Transverse colon (tissue), 4 donors: ENCODE measurements around the gene SLC29A3. TPM values are rescaled to one million over a fixed set of nuclear protein-coding genes. Genes with fewer than 3 reads are reported as not detected.

Experiments used
- DNase-seq: peaks from one replicate; pipeline ENCODE4 v3.0.0-alpha.2; 2019
- H3K27ac ChIP-seq, 4 donors: fragments of 200-600 bp; sonication (generic); 2 replicates each; pipeline ENCODE4 v1.5.1; 2016 to 2018; ENCODE audit warnings: inconsistent platforms in 4 of 4
- H3K27me3 ChIP-seq: fragments of 200-600 bp; sonication (generic); 2 replicates; pipeline ENCODE4 v1.5.1; 2017; ENCODE audit warnings: inconsistent platforms
- H3K36me3 ChIP-seq, 4 donors: fragments of 200-600 bp; sonication (generic); 2 replicates each; pipeline ENCODE4 v1.5.1; 2017 to 2019; ENCODE audit warnings: inconsistent platforms in 4 of 4
- H3K4me1 ChIP-seq, 4 donors: fragments of 200-600 bp; sonication (generic); 2 replicates each; pipeline ENCODE4 v1.5.1; 2017 to 2020; ENCODE audit warnings: inconsistent platforms in 4 of 4
- H3K4me3 ChIP-seq, 4 donors: fragments of 200-600 bp; sonication (generic); 1 replicate in 1 of 4; 2 replicates in 3 of 4; pipeline versions ENCODE4 v1.5.1 to v1.6.1; 2017 to 2019; ENCODE audit warnings: inconsistent platforms in 4 of 4
- H3K9me3 ChIP-seq, 2 donors: fragments of 200-600 bp; sonication (generic); 2 replicates each; pipeline ENCODE4 v1.5.1; 2017 to 2019; ENCODE audit warnings: inconsistent platforms in 2 of 2
- CTCF ChIP-seq, 5 experiments: fragments of 200-600 bp in 3 of 5; fragments of 450-650 bp in 2 of 5; sonication (generic) in 3 of 5; IDR thresholded peaks; 1 replicate in 2 of 5; 2 replicates in 3 of 5; pipeline ENCODE4 v1.5.1; 2016 to 2017; ENCODE audit warnings: antibody characterized with exemption in 5 of 5, inconsistent platforms in 3 of 5, mild to moderate bottlenecking in 2 of 5, moderate library complexity in 1 of 5
- EP300 ChIP-seq: sonication (generic); formaldehyde crosslinking; IDR thresholded peaks from one replicate; pipeline ENCODE4 v1.6.1; 2017; ENCODE audit warnings: antibody characterized with exemption, low read depth
- POLR2A ChIP-seq: fragments of 450-650 bp; IDR thresholded peaks from one replicate; pipeline ENCODE4 v1.6.1; 2016; ENCODE audit warnings: antibody characterized with exemption, mild to moderate bottlenecking, moderate library complexity
- POLR2AphosphoS5 ChIP-seq, 3 donors: sonication (generic); formaldehyde crosslinking; IDR thresholded peaks; one replicate each; pipeline ENCODE4 v1.6.1; 2016; ENCODE audit warnings: antibody characterized with exemption in 3 of 3
- WGBS, 2 donors: methylation state at CpG; one replicate each; pipeline ENCODE4 v1.1.5; 2018; ENCODE audit warnings: low coverage in 1 of 2; 5-methylcytosine and 5-hydroxymethylcytosine counted together
- in situ Hi-C, 4 donors: fragments of 200-750 bp; cut with MboI; loops; one replicate each; pipeline versions ENCODE4 v1.15.0 to v1.15.1; 2017; ENCODE audit warnings: low sequenced_read_pairs in 3 of 4, low pct_ligation_motif_present in 1 of 4, low pct_unique_long_range_greater_than_20kb in 1 of 4
- intact Hi-C: fragments of 100-400 bp; cut with DNase I; formaldehyde crosslinking; loops from one replicate; pipeline ENCODE4 v1.15.1; 2023; ENCODE audit warnings: low total_unique reads
- total RNA-seq, 4 donors: library from RNA; depleted of rRNA; stranded (reverse); fragments of >200 nt; gene quantifications; one replicate each; pipeline ENCODE4 v1.1.0, GENCODE V29; 2016

The SLC29A3 gene
- total RNA-seq, 4 donors from 2014 or later: 0.75 to 6.4 (median 3.4) TPM

- H3K36me3 ChIP-seq: no peaks in the 10 kb centered on the region
- H3K27me3 ChIP-seq: peaks cover 14% of the 10 kb centered on the region
- DNase-seq: no peak
- no peaks in the 10 kb centered on the region for H3K9me3 ChIP-seq
- in situ Hi-C loops (loop anchor here (10.0 to 25.0 kb wide), 6 partner anchors 174 to 427 kb away; partner anchors contain the start of gene C10orf105 (in 2 of the 4)), intact Hi-C loops (loop anchor here (10.0 kb wide), 1 partner anchor 427 kb away; no protein-coding TSS in a partner anchor)
- 71 to 76% methylated on average over 4 to 5 of the region's 5 CpGs for WGBS, 2 donors
- no peaks in the 10 kb centered on the region for H3K4me1 ChIP-seq
- TF ChIP-seq EP300 (no peak), POLR2A (no peak), POLR2AphosphoS5 (IDR thresholded peaks at IDR 0.05) (no peak), CTCF (IDR thresholded peaks at IDR 0.05) (no peak)
- H3K4me3 ChIP-seq: no peak overlapping the region
- no peak overlapping the region for H3K27ac ChIP-seq
Observed at GRCh38 chr10:71388171-71388570, 69.1 kb downstream of the SLC29A3 start.

GRCh38 chr10:71388583-71389310 lies 69.7 kb downstream of the SLC29A3 start:
- no peak overlapping the region for H3K27ac ChIP-seq
- WGBS, 2 donors: 75 to 88% methylated on average over 1 to 8 of the region's 8 CpGs
- intact Hi-C loops (loop anchor here (10.0 kb wide), 1 partner anchor 426 kb away; no protein-coding TSS in a partner anchor), in situ Hi-C loops (loop anchor here (10.0 to 25.0 kb wide), 6 partner anchors 174 to 426 kb away; partner anchors contain the start of gene C10orf105 (in 2 of the 4))
- DNase-seq: no peak
- no peaks in the 10 kb centered on the region for H3K4me1 ChIP-seq
- peaks cover 14% of the 10 kb centered on the region for H3K27me3 ChIP-seq
- no peak for TF ChIP-seq POLR2A
- TF ChIP-seq CTCF (IDR thresholded peaks at IDR 0.05): no peak
- TF ChIP-seq EP300: no peak
- no peak for TF ChIP-seq POLR2AphosphoS5 (IDR thresholded peaks at IDR 0.05)
- H3K9me3 ChIP-seq: no peaks in the 10 kb centered on the region
- H3K4me3 ChIP-seq: no peak overlapping the region
- H3K36me3 ChIP-seq: no peaks in the 10 kb centered on the region

- Histone ChIP-seq H3K27me3 (peaks cover 15% of the 10 kb centered on the region), H3K9me3 (no peaks in the 10 kb centered on the region), H3K36me3 (no peaks in the 10 kb centered on the region), H3K4me3 (no peak overlapping the region), H3K27ac (no peak overlapping the region), H3K4me1 (no peaks in the 10 kb centered on the region)
- 74 to 96% methylated on average over 4 to 14 of the region's 14 CpGs for WGBS, 2 donors
- in situ Hi-C loops: loop anchor here (10.0 to 25.0 kb wide), 6 partner anchors 172 to 425 kb away; partner anchors contain the start of gene C10orf105 (in 2 of the 4)
- no peak for DNase-seq
- intact Hi-C loops: loop anchor here (10.0 kb wide), 2 partner anchors 315 to 425 kb away; no protein-coding TSS in a partner anchor
- TF ChIP-seq POLR2A (no peak), POLR2AphosphoS5 (IDR thresholded peaks at IDR 0.05) (no peak), CTCF (IDR thresholded peaks at IDR 0.05) (no peak), EP300 (no peak)
Observed at GRCh38 chr10:71389768-71390460, 70.9 kb downstream of the SLC29A3 start.

- H3K9me3 ChIP-seq: no peaks in the 10 kb centered on the region
- no peaks in the 10 kb centered on the region for H3K36me3 ChIP-seq
- intact Hi-C loops (loop anchor here (10.0 kb wide), 1 partner anchor 314 kb away; no protein-coding TSS in a partner anchor), in situ Hi-C loops (loop anchor here in 3 of 4 donors (25.0 kb wide), 3 partner anchors 172 to 422 kb away; partner anchors contain the start of gene C10orf105 (in 2 of the 3))
- no peak for DNase-seq
- WGBS, 2 donors: 0 to 35% methylated on average over 1 to 10 of the region's 10 CpGs
- H3K4me3 ChIP-seq: no peak overlapping the region
- peaks cover 20% of the 10 kb centered on the region for H3K27me3 ChIP-seq
- no peak for TF ChIP-seq EP300
- no peak for TF ChIP-seq POLR2AphosphoS5 (IDR thresholded peaks at IDR 0.05)
- no peak for TF ChIP-seq CTCF (IDR thresholded peaks at IDR 0.05)
- TF ChIP-seq POLR2A: no peak
- no peak overlapping the region for H3K27ac ChIP-seq
- H3K4me1 ChIP-seq: no peaks in the 10 kb centered on the region
Observed at GRCh38 chr10:71390461-71390835, 71.4 kb downstream of the SLC29A3 start.
